ENCODE results near the gene ANKRD52.
A peak's percentile ranks its signal among the peaks of the same experiment; 100 is the strongest.
"Not testable (repeated sequence)": the region's sequence is repeated elsewhere in the genome, so short reads cannot be mapped to it uniquely, and the experiment has no call there.

Gene ANKRD52

GRCh38 chr12:56296295-56296694 lies 38.1 kb upstream of the ANKRD52 start:
- H3K9me3 ChIP-seq (ENCODE audit: control insufficient read depth in 1 of 2, low read length in 2 of 2), result no peaks in the 10 kb centered on the region
- no peak overlapping the region for H3K4me3 ChIP-seq (ENCODE audit: low read depth in 1 of 2, low read length in 2 of 2)
- peaks cover 4 to 9% of the 10 kb centered on the region in 2 donors for H3K36me3 ChIP-seq (ENCODE audit: control insufficient read depth in 1 of 2, insufficient read depth in 2 of 2, low read length in 2 of 2)
- H3K27ac ChIP-seq (ENCODE audit: low read length), result no peak overlapping the region
- H3K27me3 ChIP-seq (ENCODE audit: low read depth, low read length), result no peaks in the 10 kb centered on the region
- H3K4me1 ChIP-seq (ENCODE audit: control insufficient read depth in 1 of 2, insufficient read depth in 2 of 2, low read length in 2 of 2), result peaks cover 17 to 49% of the 10 kb centered on the region in 2 donors

DNA sequence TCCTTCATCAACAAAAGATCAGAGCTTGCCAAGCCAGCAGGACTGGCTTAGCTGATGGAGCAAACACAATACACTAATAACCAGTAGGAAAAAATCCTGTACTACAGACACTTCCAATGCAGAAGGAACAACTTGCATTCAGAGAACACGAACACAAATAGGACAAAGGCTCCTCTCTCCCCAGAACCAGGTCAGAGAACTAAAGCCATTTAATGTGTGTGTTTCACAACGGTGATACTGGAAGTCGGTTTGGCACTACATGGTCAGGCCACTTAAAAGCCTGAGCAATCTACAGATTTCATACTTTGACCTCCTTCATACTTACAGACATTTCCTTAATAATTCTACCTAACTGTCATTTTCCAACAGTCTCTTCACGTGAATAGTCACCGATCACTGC lies 35.6 kb upstream of the ANKRD52 start:
- Histone ChIP-seq H3K36me3 (ENCODE audit: control insufficient read depth in 1 of 2, insufficient read depth in 2 of 2, low read length in 2 of 2) (peaks cover 5 to 19% of the 10 kb centered on the region in 2 donors), H3K27ac (ENCODE audit: low read length) (no peak overlapping the region), H3K9me3 (ENCODE audit: control insufficient read depth in 1 of 2, low read length in 2 of 2) (no peaks in the 10 kb centered on the region), H3K4me1 (ENCODE audit: control insufficient read depth in 1 of 2, insufficient read depth in 2 of 2, low read length in 2 of 2) (peaks cover 4 to 33% of the 10 kb centered on the region in 2 donors), H3K27me3 (ENCODE audit: low read depth, low read length) (no peaks in the 10 kb centered on the region), H3K4me3 (ENCODE audit: low read depth in 1 of 2, low read length in 2 of 2) (no peak overlapping the region)

- Histone ChIP-seq H3K27me3 (ENCODE audit: low read depth, low read length) (no peaks in the 10 kb centered on the region), H3K4me1 (ENCODE audit: control insufficient read depth in 1 of 2, insufficient read depth in 2 of 2, low read length in 2 of 2) (peaks cover 6 to 24% of the 10 kb centered on the region in 2 donors), H3K9me3 (ENCODE audit: control insufficient read depth in 1 of 2, low read length in 2 of 2) (no peaks in the 10 kb centered on the region), H3K4me3 (ENCODE audit: low read depth in 1 of 2, low read length in 2 of 2) (no peak overlapping the region), H3K36me3 (ENCODE audit: control insufficient read depth in 1 of 2, insufficient read depth in 2 of 2, low read length in 2 of 2) (peaks cover 16 to 26% of the 10 kb centered on the region in 2 donors), H3K27ac (ENCODE audit: low read length) (no peak overlapping the region)
These were observed 30.7 kb upstream of the ANKRD52 start for GRCh38 chr12:56288705-56289387.

DNA sequence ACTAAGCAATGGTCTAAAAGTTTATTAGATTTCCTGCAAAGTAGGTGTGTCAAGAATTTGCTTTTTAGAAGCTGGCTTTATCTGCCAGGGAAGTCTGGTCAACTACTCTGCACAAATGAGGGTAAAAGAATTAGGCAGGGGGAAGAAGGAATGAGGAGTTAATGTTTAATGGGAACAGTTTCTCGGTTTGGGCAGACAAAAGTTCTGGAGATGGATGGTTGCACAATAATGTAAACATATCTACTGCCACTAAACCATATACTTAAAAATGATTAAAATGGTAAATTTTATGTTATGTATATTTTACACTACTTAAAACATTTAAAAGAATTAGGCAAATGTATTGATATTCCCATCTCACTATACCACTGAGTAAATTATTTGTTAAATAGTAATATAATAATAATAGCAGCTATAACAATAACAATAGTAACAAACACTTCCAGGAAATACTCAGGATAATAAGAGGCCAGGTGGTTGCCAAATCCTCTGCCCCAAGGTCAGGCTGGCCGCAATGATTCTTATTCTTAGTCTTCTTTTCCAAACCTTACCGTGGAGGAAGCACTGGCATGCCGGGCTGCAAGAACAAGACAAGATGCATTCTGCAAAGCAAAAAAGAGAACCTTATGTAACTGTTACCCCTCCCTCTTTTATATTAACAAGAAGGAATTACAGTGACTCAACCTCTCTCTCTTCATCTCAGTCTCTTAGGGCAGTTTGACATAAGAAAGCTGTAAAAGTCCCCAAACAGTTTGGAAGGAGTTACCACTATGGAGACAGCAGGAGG lies 28.1 kb upstream of the ANKRD52 start:
- no peaks in the 10 kb centered on the region for H3K27me3 ChIP-seq (ENCODE audit: low read depth, low read length)
- peaks cover 33 to 43% of the 10 kb centered on the region in 2 donors for H3K36me3 ChIP-seq (ENCODE audit: control insufficient read depth in 1 of 2, insufficient read depth in 2 of 2, low read length in 2 of 2)
- peak overlapping the region; percentile 60 for H3K27ac ChIP-seq (ENCODE audit: low read length)
- H3K4me3 ChIP-seq (ENCODE audit: low read depth in 1 of 2, low read length in 2 of 2), result no peak overlapping the region
- H3K9me3 ChIP-seq (ENCODE audit: control insufficient read depth in 1 of 2, low read length in 2 of 2), result no peaks in the 10 kb centered on the region
- H3K4me1 ChIP-seq (ENCODE audit: control insufficient read depth in 1 of 2, insufficient read depth in 2 of 2, low read length in 2 of 2), result peaks cover 4 to 25% of the 10 kb centered on the region in 2 donors

DNA sequence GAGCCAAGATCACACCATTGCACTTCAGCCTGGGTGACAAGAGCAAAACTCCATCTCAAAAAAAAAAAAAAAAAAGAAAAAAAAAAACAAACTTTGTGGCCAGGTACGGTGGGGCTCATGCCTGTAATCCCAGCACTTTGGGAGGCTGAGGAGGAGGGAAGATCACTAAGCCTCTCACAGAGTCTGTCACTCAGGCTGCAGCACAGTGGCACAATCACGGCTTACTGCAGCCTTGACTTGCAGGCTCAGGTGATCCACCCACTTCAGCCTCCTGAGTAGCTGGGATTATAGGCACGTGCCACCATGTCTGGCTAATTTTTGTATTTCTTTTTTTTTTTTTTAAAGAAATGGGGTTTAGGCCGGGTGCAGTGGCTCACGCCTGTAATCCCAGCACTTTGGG lies 26.1 kb upstream of the ANKRD52 start:
- H3K36me3 ChIP-seq (ENCODE audit: control insufficient read depth in 1 of 2, insufficient read depth in 2 of 2, low read length in 2 of 2), result peaks cover 40 to 44% of the 10 kb centered on the region in 2 donors

GRCh38 chr12:56282579-56282978 lies 24.4 kb upstream of the ANKRD52 start:
- Histone ChIP-seq H3K27ac (ENCODE audit: low read length) (peak overlapping the region; percentile 23), H3K27me3 (ENCODE audit: low read depth, low read length) (no peaks in the 10 kb centered on the region), H3K36me3 (ENCODE audit: control insufficient read depth in 1 of 2, insufficient read depth in 2 of 2, low read length in 2 of 2) (peaks cover 40 to 57% of the 10 kb centered on the region in 2 donors), H3K9me3 (ENCODE audit: control insufficient read depth in 1 of 2, low read length in 2 of 2) (no peaks in the 10 kb centered on the region), H3K4me3 (ENCODE audit: low read depth in 1 of 2, low read length in 2 of 2) (no peak overlapping the region), H3K4me1 (ENCODE audit: control insufficient read depth in 1 of 2, insufficient read depth in 2 of 2, low read length in 2 of 2) (peaks cover 4 to 25% of the 10 kb centered on the region in 2 donors)

More for the DNA sequence above, 26.1 kb upstream of the ANKRD52 start:
- not testable (repeated sequence) for H3K4me3 ChIP-seq (ENCODE audit: low read depth in 1 of 2, low read length in 2 of 2); H3K27ac ChIP-seq (ENCODE audit: low read length); H3K27me3 ChIP-seq (ENCODE audit: low read depth, low read length); H3K9me3 ChIP-seq (ENCODE audit: control insufficient read depth in 1 of 2, low read length in 2 of 2)
- H3K4me1 ChIP-seq (ENCODE audit: control insufficient read depth in 1 of 2, insufficient read depth in 2 of 2, low read length in 2 of 2), result peaks cover 4 to 25% of the 10 kb centered on the region in 2 donors

GRCh38 chr12:56282030-56282429 lies 23.8 kb upstream of the ANKRD52 start:
- peaks cover 40 to 57% of the 10 kb centered on the region in 2 donors for H3K36me3 ChIP-seq (ENCODE audit: control insufficient read depth in 1 of 2, insufficient read depth in 2 of 2, low read length in 2 of 2)
- H3K27ac ChIP-seq (ENCODE audit: low read length), result no peak overlapping the region
- H3K9me3 ChIP-seq (ENCODE audit: control insufficient read depth in 1 of 2, low read length in 2 of 2), result no peaks in the 10 kb centered on the region
- peaks cover 4 to 19% of the 10 kb centered on the region in 2 donors for H3K4me1 ChIP-seq (ENCODE audit: control insufficient read depth in 1 of 2, insufficient read depth in 2 of 2, low read length in 2 of 2)
- H3K27me3 ChIP-seq (ENCODE audit: low read depth, low read length), result no peaks in the 10 kb centered on the region
- H3K4me3 ChIP-seq (ENCODE audit: low read depth in 1 of 2, low read length in 2 of 2), result no peak overlapping the region

DNA sequence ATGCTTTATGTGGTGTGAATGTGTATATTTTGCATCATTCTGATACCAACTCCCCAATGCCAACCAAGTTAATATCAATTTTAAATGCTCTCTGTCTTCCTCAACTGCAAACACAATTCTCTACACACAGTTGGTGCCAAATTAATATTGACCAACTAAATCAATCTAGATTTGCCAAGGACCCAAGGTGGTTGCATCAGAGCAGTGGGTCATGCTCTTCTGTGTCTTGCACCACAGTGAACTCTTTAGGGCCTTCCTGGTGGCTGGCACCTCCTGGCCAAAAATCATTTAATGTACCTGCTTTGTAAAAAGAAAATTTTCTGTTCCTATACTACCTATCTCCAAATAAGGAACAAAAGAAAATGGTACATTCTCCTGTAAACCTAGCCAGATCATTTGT lies 22.7 kb upstream of the ANKRD52 start:
- Histone ChIP-seq H3K27ac (ENCODE audit: low read length) (no peak overlapping the region), H3K4me1 (ENCODE audit: control insufficient read depth in 1 of 2, insufficient read depth in 2 of 2, low read length in 2 of 2) (peaks cover 0 to 8% of the 10 kb centered on the region in 2 donors), H3K9me3 (ENCODE audit: control insufficient read depth in 1 of 2, low read length in 2 of 2) (no peaks in the 10 kb centered on the region), H3K27me3 (ENCODE audit: low read depth, low read length) (no peaks in the 10 kb centered on the region), H3K4me3 (ENCODE audit: low read depth in 1 of 2, low read length in 2 of 2) (no peak overlapping the region), H3K36me3 (ENCODE audit: control insufficient read depth in 1 of 2, insufficient read depth in 2 of 2, low read length in 2 of 2) (peaks cover 43 to 59% of the 10 kb centered on the region in 2 donors)

- Histone ChIP-seq H3K36me3 (ENCODE audit: control insufficient read depth in 1 of 2, insufficient read depth in 2 of 2, low read length in 2 of 2) (peaks cover 50 to 67% of the 10 kb centered on the region in 2 donors), H3K9me3 (ENCODE audit: control insufficient read depth in 1 of 2, low read length in 2 of 2) (no peaks in the 10 kb centered on the region), H3K27ac (ENCODE audit: low read length) (no peak overlapping the region), H3K4me3 (ENCODE audit: low read depth in 1 of 2, low read length in 2 of 2) (no peak overlapping the region), H3K27me3 (ENCODE audit: low read depth, low read length) (no peaks in the 10 kb centered on the region), H3K4me1 (ENCODE audit: control insufficient read depth in 1 of 2, insufficient read depth in 2 of 2, low read length in 2 of 2) (peaks cover 0 to 6% of the 10 kb centered on the region in 2 donors)
These were observed 20.7 kb upstream of the ANKRD52 start for GRCh38 chr12:56278905-56279304.

DNA sequence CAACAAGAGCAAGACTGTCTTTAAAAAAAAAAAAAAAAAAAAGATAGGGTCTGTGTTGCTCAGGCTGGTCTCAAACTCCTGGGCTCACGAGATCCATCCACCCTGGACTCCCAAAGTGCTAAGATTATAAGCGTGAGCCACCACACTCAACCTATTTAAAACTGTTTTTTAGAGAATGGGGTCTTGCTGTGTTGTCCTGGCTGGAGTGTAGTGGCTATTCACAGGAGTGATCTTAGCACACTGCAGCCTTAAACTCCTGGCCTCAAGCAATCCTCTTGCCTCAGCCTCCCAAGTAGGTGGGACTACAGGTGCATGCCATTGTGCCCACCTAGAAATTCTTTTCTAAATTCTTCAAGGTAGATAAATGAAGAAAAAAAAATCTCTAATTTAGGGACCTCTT lies 16.1 kb upstream of the ANKRD52 start:
- H3K36me3 ChIP-seq (ENCODE audit: control insufficient read depth in 1 of 2, insufficient read depth in 2 of 2, low read length in 2 of 2), result peaks cover 41 to 56% of the 10 kb centered on the region in 2 donors
- H3K4me3 ChIP-seq (ENCODE audit: low read depth in 1 of 2, low read length in 2 of 2), result no peak overlapping the region
- H3K27ac ChIP-seq (ENCODE audit: low read length), result no peak overlapping the region
- H3K27me3 ChIP-seq (ENCODE audit: low read depth, low read length), result no peaks in the 10 kb centered on the region
- peaks cover 5 to 10% of the 10 kb centered on the region in 2 donors for H3K4me1 ChIP-seq (ENCODE audit: control insufficient read depth in 1 of 2, insufficient read depth in 2 of 2, low read length in 2 of 2)
- no peaks in the 10 kb centered on the region for H3K9me3 ChIP-seq (ENCODE audit: control insufficient read depth in 1 of 2, low read length in 2 of 2)

DNA sequence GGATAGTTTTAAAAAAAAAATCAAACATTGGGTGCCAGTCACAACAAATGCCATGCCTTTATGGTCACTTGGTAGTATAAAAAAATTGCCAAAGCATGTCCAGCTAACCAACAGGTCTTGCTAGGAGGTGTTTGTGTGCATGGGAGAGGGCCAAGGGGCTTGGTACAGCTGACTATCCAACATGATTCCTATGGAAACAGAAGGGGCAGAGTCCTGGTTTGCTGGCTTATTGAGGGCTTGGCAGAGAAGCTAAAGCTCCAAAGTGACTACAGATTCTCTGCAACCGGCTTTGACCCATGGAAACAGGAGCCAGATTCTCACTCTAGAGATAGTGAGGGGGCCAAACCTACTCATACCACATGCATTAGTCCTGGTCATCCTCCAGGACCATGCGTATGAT lies 14.3 kb upstream of the ANKRD52 start:
- H3K27me3 ChIP-seq (ENCODE audit: low read depth, low read length); H3K4me3 ChIP-seq (ENCODE audit: low read depth in 1 of 2, low read length in 2 of 2); H3K27ac ChIP-seq (ENCODE audit: low read length); H3K9me3 ChIP-seq (ENCODE audit: control insufficient read depth in 1 of 2, low read length in 2 of 2): not testable (repeated sequence)
- H3K36me3 ChIP-seq (ENCODE audit: control insufficient read depth in 1 of 2, insufficient read depth in 2 of 2, low read length in 2 of 2), result peaks cover 42 to 44% of the 10 kb centered on the region in 2 donors
- H3K4me1 ChIP-seq (ENCODE audit: control insufficient read depth in 1 of 2, insufficient read depth in 2 of 2, low read length in 2 of 2), result peaks cover 5 to 15% of the 10 kb centered on the region in 2 donors

Data from muscle layer of duodenum (tissue), 2 donors.